Activated gamma-delta T cell treated with Interleukin-2 at 50 U/mL for 16 hours (primary cell): ENCODE measurements around the gene PCMT1.
"Not testable (repeated sequence)": the region's sequence is repeated elsewhere in the genome, so short reads cannot be mapped to it uniquely, and the experiment has no call there.

Experiments
- DNase-seq: peaks from one replicate; pipeline ENCODE4 v3.0.0-alpha.2; 2020

Gene PCMT1

DNA sequence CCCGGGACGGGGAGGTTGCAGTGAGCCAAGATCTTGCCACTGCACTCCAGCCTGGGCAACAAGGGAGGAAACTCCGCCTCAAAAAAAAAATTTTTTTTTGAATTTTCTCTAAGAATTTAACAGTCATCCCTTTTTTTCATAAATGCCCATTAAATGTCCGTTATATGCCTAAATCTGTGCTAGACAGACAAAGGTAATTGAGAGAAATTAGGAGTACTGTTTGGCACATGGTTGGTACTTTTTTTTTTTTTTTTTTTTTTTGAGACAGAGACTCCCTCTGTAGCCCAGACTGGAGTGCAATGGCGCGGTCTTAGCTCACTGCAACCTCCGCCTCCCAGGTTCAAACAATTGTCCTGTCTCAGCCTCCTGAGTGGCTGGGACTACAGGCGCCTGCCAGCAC, 1.7 kb downstream of the PCMT1 start:
- DNase-seq = no peak

DNA sequence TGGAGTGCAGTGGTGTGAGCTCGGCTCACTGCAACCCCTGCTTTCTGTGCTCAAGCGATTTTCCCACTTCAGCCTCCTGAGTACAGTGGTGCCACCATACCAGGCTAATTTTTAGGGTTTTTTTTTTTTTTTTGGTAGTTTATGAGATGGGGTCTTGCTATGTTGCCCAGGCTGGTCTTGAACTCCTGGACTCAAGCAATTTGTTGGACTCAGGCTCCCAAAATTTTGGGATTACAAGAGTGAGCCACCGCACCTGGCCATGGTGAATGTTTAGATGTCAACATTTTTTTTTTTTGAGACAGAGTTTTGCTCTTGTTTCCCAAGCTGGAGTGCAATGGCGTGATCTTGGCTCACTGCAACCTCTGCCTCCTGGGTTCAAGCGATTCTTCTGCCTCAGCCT, 2.4 kb downstream of the PCMT1 start:
- not testable (repeated sequence) for DNase-seq

DNA sequence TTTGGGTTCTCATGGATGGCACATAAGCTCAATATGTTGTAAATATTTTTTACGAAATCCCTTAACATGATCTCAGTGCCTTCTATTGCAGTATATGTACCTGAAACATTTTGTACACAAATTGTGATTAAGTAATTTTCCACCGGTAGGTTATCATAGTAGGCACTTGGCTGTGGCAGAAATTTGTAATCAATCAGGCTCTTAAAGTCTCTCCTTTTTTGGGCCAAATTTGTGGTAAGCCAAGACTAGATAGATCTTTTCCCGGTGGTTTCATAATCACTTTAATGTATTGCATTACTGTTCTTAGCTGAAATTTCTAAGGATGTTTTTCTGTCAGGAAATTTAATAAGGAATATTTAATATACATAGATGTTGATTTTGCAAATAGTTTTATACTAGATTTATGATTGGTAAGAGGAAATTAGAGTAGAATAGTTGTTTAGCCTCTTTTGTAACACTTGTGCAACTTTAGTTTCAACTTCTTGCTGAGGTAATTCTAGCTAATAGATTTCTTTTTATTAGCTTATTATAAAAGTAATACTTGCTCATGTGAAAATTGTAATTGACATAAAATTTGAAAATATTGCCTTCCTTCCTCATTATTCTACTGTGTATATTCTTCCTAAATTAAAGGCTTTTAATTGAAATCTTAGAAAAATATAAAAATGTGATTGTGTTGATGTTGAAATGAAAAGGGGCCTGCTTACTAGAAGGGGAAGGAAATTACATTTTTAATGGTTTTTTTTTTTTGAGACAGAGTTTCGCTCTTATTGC, 3.2 kb downstream of the PCMT1 start:
- no peak for DNase-seq

DNA sequence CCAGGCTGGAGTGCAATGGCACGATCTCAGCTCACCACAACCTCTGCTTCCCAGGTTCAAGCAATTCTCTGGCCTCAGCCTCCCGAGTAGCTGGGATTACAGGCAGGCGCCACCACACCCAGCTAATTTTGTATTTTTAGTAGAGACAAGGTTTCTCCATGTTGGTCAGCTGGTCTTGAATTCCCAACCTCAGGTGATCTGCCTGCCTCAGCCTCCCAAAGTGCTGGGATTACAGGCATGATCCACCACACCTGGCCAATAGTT, 3.8 kb downstream of the PCMT1 start:
- DNase-seq = not testable (repeated sequence)

DNA sequence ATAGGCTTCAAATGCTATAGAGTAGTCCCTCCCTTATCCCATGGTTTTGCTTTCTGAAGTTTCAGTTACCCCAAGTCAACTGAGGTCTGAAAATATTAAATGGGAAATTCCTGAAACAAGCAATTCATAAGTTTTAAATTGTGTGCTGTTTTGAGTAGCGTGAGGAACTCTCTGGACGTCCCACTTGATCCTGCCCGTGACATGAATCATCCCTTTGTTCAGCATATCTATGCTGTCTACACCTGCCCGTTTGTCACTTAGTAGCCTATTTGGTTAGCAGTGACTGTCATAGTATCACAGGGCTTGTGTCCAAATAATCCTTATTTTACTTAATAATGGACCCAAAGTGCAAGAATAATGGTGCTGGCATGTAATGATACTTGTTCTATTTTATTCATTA, 5.0 kb downstream of the PCMT1 start:
- no peak for DNase-seq

DNA sequence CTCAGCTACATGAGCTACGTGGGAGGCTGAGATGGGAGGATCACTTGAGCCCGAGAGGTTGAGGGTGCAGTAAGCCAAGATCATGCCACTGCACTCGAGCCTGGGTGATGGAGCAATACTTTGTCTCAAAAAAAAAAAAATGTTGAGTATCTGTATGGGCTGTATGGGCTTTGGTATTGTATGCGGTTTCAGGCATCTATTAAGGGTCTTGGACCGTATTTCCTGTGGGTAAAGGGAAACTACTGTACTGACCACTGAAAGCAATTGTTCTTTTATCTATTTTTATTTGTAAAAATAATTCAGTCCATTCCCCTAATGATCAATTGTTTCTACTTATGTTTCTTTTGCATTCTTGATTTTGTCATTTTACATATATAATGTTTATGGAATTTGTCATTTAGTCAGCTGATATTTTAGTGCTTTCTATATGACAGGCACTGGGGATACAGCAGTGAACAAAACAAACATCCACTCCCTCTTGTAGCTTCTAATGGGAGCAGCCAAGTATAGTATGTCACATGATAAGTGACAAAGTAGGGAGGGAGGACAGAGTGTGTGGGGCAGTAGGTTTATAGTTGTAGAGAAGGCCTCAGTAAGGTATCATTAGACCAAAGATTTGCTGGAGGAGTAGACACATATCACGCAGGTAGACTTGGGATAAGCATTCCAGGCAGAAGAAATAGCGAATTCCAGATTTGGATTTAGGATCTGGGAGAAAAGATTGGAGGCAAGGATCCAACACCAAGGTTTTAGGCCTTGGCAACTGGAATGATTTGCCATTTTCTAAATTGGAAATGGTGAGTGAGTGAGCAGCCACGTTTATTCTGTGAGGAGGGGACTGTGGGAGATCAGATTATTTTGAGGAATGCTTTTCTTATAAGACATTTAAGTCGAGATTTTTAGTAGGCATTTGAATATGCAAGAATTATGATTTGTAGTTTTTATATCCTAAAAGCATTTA, 6.0 kb downstream of the PCMT1 start:
- no peak for DNase-seq

DNA sequence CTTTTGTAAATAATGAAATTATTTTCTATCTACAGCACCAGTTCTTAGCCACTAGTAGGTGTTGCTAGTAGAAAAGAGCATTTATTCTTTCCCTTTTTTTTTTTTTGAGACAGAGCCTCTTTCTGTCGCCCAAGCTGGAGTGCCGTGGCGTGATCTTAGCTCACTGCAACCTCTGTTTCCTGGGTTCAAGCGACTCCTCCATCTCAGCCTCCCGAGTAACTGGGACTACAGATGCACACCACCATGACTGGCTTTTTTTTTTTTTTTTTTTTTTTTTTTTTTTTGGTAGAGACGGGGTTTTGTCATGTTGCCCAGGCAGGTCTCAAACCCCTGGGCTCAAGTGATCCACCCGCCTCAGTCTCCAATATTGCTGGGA, 6.7 kb downstream of the PCMT1 start:
- DNase-seq = no peak

DNA sequence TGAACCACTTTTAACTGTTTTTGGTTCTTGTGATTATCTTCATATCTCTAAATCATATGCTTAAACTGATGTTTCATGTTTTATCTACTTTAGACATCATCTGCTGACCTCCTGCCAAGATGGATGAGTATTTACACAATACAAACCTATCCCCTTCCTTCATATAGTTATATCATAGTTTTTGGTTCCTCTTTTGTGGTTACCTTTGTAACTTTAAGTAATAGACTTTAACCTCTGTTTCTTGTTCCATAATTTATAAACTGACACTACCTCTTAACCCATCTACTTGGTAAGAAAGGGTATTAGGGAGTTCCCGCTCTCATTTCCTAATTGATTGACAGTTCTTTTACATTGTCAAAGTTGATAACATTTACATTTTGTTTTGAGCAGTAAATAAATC, 11.9 kb downstream of the PCMT1 start:
- no peak for DNase-seq

DNA sequence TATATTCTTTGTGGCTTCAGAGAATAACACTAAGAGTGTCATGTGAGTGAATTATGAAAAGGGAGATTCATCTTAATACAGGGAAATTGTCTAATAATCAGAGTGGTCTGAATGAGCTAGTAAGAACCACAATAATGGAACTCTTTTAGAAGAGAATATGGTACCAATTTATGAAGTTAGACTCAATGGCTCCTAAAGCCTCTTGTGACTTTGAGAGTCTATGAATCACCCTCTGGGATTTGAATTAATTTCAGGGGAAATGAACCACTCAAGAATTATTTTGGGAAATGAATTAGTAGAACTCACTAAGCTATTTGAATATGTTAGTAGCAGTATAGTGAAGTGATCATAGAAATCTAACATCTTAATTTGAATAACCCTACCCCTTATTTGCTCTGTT, 14.3 kb downstream of the PCMT1 start:
- no peak for DNase-seq

DNA sequence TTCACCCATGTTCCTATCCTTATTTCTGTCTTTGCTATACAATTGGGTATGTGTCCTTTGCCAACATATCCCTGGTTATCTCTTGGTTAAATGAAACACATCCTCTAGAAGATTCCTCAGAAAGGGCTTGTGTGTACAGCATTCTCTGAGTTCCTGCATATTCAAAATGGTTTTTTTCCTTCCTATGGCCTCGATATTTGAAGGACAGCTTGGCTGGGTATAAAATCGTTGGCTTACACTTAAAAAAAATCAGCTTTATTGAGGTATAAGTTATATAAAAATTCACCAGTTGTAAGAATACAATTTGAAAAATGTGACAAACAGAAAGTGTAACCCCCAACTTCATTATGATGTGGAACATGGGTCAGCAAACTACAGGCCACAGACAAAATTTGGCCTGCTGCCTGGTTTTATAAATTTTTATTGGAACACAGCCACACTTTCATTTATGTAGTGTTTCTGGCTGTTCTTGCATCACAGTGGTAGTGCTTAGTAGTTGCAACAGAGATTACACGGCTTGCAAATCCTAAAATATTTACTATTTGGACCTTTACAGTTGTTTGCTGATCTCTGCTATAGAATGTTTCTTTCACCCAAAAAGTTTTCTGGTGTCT, 16.7 kb downstream of the PCMT1 start:
- no peak for DNase-seq

DNA sequence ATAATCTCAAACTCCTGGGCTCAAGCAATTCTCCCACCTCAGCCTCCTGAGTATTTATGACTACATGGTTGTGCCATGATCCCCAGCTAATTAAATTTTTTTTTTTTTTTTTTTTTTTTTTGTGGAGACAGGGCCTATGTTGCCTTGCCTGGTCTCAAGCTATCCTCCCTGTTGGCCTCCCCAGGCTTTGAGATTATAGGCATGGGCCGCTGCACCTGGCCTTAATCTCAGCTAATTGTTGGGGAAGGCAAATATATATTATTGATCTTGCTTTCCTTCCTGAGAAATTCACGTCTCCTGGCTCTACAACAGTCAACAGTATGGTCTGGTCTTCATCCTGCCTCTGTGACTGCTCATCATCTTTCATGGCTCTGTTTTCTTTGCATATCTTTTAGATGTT, 20.1 kb downstream of the PCMT1 start:
- no peak for DNase-seq

DNA sequence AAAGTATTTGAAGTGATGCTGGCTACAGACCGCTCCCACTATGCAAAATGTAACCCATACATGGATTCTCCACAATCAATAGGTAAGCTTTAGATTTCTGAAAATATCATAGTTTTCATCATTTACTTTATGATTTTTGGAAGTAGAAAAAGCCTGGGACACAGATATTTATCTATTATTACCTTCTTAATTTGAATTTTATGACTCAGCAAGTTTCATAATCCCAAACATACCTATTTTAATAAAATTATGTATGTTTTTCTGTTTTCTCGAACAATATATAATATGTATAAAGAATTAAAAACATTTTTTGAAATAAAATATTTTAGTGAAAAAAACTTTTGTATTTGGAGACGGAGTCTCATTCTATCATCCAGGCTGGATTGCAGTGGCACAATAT, 21.6 kb downstream of the PCMT1 start:
- DNase-seq = no peak

DNA sequence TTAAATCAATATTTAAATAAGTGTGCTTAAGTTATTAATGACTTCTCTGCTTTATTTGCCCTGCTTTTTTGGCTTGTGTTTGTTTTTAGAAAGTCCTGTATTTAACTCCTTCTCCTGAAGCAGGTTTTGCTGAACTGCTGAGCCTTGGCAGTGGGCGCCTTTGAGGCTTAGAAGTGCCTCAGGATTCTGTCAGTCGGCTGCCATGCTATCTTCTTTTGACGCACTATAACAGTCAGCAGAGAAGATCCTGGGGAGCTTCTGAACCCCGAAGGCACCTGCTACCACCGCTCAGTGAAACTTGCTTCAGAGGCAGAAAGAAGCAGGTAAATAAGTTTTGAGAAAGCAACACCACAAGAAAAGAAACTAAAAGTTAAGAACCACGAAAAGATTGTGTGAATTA, 22.4 kb downstream of the PCMT1 start:
- DNase-seq = no peak

DNA sequence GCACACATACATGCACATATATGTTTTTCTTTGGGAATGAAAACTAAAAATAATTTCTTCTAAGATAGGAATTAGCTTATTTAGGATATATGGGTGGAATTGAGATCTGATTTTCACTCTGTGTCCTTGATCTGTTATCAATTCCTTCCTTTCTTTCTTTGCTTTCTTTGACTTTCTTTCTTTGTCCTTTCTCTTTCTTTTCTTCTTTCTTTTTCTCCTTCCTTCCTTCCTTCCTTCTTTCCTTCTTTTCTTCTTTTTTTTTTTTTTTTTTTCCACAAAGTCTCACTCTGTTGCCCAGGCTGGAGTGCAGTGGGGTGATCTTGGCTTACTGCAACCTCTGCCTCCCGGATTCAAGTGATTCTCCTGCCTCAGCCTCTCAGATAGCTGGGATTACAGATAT, 28.1 kb downstream of the PCMT1 start:
- DNase-seq = no peak

DNA sequence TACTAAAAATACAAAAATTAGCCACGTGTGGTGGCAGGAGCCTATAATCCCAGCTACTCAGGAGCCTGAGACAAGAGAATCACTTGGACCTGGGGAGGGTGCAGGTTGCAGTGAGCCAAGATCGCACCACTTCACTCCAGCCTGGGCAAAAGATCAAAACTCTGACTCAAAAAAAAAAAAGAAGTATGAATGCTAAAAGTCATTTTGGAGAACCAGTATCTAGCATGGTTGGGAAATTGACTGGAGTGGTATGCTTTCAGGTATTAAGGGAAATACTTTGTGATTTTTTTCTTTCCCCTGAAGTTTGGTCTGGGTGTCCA, 30.1 kb downstream of the PCMT1 start:
- no peak for DNase-seq

DNA sequence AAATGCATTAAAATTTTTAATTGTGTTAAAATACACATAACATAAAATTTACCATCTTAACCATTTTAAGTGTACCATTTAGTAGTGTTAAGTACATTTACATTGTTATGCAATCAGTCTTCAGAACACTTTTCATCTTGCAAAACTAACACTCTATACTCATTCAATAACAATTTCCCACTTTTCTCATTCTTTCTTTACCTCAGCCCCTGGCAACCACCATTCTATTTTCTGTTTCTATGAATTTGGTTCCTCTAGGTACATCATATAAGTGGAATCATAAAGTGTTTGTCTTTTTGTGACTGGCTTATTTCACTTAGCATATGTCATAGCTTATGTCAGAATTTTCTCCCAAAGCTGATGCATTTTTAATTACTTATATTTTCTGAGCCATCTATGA, 32.2 kb downstream of the PCMT1 start:
- DNase-seq = no peak

DNA sequence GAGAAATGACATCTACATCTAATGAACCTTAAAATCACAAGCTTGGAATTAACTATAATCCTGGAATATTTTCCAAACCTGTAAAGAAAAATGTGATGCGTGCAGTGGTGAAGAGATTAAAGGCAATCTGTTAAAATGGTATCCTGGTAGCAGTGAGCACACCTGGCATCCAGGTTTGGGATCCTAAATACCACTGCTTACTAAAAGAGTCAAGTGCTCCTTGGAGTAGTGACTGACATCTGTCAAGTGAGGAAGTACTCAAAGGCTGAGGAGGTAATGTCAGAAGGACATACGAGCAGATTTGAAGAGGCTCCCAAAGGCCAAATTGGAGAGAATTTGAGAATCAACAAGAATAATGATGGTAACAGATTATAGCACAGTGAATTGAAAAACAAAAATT, 32.8 kb downstream of the PCMT1 start:
- DNase-seq = no peak

DNA sequence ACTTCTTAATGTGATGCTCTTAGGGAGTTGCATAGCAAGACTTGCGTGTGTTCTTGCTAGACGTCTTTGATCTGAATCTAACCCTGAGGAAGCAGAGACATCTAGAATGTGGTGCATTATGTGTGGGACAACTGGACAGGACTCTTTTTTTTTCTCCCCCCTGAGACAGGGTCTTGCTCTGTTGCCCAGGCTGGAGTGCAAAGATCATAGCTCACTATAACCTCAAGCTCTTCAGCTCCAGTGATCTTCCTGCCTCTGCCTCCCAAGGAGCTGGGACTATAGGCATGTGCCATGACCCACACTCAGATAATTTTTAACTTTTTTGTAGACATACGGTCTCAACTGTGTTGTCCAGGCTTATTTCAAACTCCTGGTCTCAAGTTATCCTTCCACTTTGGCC, 34.0 kb downstream of the PCMT1 start:
- DNase-seq = no peak

DNA sequence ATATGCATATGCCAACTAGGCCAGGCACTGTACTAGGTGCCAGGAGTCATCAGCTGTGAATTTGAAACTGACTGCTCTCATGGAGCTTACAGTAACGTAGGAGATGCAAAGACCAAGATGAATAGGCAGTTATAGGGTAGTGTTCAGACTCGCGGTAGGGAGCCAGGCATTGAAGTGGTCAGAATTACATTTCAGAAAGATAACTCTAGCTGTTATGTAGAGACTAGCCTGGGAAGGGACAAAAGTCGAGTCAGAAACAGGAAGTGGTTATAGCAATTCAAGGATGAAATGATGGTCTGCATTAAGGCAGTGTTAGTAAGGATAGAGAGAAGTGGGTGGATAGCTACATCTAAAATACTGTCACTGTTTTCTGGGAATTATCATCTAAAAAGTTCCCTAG, 56.6 kb downstream of the PCMT1 start:
- no peak for DNase-seq

DNA sequence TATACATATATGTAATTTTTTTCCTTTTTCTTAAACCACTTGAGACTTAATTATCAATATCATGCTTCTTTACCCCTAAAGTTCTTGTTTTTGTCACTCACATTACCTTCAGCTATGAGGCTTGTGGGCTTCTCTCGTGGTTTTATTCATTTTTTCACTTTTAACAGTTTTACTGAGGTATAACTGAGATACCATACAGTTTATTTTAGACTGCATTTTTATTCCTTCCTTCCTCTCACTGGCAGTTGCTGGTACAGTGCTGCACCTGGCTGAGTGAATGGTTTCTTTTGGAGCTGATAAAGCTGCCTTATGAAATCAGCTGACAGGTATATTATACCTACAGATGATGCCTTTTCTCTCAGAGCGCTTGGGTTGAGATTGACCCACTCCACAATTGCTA, 60.3 kb downstream of the PCMT1 start:
- no peak for DNase-seq

DNA sequence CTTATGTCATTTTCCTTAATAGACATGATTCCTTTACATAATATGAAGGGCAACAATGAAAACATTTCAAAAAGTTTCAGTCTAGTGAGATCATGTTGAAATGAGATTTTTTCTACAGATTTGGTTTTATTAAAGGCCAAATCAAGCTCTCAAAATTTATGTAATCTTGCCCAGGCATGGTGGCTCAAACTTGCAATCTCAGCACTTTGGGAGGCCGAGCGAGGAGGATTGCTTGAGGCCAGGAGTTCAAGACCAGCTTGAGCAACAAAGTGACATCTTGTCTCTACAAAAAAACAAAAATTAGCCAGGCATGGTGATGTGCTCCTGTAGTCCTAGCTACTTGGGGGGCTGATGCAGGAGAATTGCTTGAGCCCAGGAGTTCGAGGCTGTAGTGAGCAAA, 63.8 kb downstream of the PCMT1 start:
- DNase-seq = no peak

DNA sequence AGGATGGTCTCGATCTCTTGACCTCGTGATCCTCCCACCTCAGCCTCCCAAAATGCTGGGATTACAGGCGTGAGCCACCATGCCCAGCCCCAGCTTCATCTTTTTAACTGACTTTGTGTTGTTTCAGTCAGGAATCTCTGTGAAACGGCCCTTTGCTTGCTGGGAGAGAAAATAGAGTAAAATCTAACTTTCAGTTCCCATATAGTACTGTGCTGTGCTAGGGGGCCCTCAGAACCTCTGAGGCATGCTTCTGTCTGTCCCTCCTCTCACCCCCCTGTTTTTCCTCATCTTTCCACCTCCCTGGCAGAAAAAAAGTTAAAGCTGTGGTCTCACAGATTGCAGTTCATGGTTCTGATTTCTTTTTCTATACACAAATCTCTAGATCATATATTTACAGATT, 66.2 kb downstream of the PCMT1 start:
- DNase-seq = no peak

DNA sequence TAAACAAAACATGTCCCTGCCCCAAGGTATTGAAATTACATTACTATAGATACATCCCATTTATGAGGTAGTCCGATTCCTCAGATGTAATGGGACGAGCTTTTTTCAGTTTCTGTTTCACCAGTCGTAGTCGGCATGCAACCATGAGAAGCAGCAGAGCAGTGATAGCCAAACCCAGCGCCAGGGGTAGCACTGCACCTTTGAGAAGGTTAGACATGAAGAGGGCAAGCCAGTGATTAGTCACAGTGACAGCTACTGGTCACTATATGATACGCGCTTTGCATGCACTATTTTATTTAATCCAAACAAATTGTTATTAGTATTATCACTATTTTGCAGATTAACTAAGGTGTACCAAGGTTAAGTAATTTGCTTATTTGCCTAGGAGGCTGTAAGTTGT, 71.0 kb downstream of the PCMT1 start:
- no peak for DNase-seq

DNA sequence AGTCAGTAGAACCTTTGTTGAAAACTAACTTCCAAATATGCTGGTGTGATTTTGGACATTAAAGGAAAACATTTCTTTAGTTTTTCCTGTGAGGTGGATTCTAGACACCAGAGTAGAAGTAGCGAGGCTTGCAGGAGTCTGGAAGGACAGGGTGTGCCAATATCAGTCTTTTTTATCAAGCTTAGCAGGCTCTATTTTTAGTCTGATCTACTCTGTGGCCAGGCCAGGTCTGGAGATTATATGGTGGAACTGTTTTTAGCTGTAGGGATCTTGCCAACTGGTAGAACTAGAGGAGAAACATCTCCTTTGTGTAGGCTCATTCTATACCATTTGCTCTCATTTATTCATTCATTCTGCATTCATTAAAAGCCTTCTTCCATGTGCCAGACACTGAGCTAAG, 72.0 kb downstream of the PCMT1 start:
- DNase-seq = no peak
